GM10248 (cell line): ENCODE measurements around the gene LPGAT1.

ENCODE experiments used
- CTCF ChIA-PET: fragments of 300-600 bp; sonication (Branson Sonifier 250); formaldehyde crosslinking; extraction: SDS; loops from one replicate; lab custom pipeline; 2021; ENCODE audit warnings: antibody characterized with exemption; lab: Yijun Ruan, JAX
- POLR2A ChIA-PET: fragments of 350-650 bp; sonication (Branson Sonifier 250); formaldehyde crosslinking; extraction: SDS; loops from one replicate; lab custom pipeline; 2020; ENCODE audit warnings: antibody characterized with exemption; lab: Yijun Ruan, JAX
- DNase-seq: peaks from one replicate; pipeline ENCODE4 v3.0.0; 2012; ENCODE audit errors: extremely low spot score
- TF ChIP-seq, protein P1 (sequence below): IDR thresholded peaks from 2 replicates; pipeline ENCODE4 v1.5.1; 2012; ENCODE audit warnings: mild to moderate bottlenecking, low read depth; ENCODE audit errors: extremely low read depth, missing control alignments, control extremely low read depth

Gene LPGAT1

DNA sequence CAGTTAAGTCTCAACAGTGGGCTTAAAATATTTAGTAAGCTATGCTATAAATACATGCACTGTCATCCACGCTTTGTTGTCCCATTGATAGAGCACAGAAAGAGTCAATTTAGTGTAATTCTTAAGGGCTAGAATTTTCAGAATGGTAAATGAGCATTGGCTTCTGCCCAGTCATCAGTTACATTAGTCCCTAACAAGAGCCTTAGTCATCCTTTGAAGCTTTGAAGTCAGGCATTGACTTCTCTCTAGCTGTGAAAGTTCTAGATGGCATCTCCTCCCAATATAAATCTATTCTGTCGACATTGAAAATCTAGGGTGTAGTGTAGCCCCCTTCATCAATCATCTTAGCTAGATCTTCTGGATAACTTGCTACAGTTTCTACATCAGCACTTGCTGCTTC is 12.0 kb upstream of the LPGAT1 start:
- POLR2A ChIA-PET: no interaction called here
- DNase-seq: no peak
- TF ChIP-seq, protein P1, sequence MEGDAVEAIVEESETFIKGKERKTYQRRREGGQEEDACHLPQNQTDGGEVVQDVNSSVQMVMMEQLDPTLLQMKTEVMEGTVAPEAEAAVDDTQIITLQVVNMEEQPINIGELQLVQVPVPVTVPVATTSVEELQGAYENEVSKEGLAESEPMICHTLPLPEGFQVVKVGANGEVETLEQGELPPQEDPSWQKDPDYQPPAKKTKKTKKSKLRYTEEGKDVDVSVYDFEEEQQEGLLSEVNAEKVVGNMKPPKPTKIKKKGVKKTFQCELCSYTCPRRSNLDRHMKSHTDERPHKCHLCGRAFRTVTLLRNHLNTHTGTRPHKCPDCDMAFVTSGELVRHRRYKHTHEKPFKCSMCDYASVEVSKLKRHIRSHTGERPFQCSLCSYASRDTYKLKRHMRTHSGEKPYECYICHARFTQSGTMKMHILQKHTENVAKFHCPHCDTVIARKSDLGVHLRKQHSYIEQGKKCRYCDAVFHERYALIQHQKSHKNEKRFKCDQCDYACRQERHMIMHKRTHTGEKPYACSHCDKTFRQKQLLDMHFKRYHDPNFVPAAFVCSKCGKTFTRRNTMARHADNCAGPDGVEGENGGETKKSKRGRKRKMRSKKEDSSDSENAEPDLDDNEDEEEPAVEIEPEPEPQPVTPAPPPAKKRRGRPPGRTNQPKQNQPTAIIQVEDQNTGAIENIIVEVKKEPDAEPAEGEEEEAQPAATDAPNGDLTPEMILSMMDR: no peak
- CTCF ChIA-PET: interaction anchor here (0.7 to 1.5 kb wide), 7 partner anchors 8 to 144 kb away, joined by 3 to 4 read pairs (median 3); no protein-coding TSS in a partner anchor

DNA sequence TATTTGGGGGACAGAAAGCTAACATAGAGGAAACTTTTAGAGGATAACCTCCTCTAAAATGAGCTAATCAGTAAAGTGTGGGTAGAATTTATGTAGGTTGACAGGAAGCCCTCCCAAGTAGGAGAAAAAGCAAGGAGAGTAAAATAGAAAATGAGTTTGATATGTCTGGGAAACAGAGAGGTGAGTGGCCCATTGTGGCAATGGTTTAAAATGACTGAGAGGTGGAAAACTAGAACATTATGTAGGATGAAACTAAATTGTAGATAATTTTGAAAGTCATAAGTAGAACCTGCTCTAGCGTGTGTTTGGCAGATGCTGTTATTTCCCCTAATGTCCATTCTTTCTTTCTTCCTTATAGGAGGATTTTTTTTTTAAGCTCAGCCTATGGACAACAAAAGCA is 8.5 kb upstream of the LPGAT1 start:
- ChIA-PET POLR2A (no interaction called here), CTCF (interaction anchor here (1.0 to 1.7 kb wide), 3 partner anchors 27 to 140 kb away, joined by 3 to 7 read pairs (median 3); no protein-coding TSS in a partner anchor)
- TF ChIP-seq, protein P1: no peak
- no peak for DNase-seq

DNA sequence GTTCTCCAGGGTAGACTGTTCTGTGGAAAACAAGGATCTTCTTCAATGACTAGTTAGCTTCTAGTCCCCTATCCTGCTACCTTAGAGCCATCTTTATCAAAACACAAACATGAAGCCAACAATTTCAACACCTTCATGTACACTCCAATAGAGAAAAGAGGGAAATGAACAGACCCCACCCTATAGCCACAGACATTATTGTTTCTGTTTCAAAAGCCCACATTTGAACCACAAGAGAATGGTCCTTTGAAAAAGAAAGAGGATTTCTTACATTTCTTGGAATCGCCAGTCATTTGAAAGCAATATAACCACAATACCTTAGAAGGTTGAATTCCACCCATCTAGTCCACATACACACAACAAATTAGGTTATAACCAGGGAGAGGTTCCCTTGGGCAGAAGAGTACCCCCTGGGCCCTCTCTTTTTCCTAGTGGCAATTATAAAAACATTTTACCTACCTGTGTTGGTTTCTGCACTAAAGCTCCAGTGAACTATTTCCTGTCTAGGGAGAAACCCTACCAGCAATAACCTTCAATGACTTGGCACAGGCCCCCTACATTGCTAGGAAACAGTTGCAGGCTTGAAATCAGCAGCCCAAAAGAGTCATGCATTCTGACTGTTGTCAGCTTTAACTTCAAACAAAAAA is 2.7 kb upstream of the LPGAT1 start:
- CTCF ChIA-PET: interaction anchor here (0.7 to 1.5 kb wide), 2 partner anchors 9 to 51 kb away, joined by 3 to 4 read pairs; no protein-coding TSS in a partner anchor
- TF ChIP-seq, protein P1: no peak
- no peak for DNase-seq
- POLR2A ChIA-PET: no interaction called here

DNA sequence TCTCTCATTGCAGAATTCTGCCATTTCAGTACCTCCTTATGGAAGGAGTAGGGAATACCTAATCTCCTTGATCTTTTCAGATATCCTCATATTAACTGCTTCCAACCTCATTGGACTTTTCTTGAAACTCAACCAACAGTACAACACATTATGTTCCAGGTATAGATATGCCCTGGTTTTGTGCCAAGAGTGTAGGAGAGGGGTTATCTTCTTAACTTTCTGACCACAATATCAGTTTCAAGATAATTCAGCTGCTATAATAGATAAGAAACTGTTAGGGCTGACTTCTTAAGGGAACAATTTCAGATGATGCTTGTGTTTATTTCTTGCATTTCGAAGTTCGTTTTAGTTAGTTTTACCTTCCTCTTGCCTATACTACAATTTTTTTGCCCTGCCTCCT is 2.1 kb upstream of the LPGAT1 start:
- DNase-seq: no peak
- TF ChIP-seq, protein P1: no peak
- ChIA-PET POLR2A (no interaction called here), CTCF (no interaction called here)

DNA sequence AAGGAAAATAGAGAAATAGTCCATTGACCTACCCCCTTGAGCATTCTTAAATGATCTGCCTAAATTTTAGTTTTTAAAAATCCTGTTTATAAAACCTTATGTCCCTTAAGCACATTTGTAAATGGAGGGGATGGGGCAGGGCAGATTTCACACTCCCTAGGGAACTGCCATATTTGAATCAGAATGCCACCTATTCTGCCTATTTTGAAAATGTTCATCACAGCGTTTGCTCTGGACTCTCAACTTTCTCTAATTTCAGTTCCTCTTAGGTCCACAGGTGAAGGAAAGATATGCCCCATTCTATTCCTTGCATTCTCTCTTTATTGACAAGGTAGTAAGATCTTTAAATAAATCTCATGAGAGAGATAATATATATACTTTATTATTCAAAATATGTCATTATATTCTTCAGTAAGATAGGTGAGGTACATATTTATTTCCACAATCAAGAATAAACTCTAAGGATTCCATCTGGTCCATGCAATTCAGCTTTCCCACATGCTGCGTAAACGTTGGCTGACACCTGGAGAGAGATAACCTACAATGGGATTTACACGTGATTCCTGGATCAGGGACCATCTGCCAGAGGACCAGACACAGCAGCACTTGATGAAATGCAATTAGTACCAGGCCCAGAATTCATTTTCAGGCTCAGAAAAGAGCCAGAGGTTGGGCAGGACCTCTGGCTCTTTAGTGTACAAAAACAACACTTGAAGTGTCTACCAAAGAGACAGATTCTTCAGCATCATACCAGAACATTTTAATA is 1.2 kb upstream of the LPGAT1 start:
- DNase-seq: no peak
- TF ChIP-seq, protein P1: no peak
- CTCF ChIA-PET: interaction anchor here (0.7 to 1.0 kb wide), 2 partner anchors 10 to 18 kb away, joined by 3 to 4 read pairs; no protein-coding TSS in a partner anchor
- POLR2A ChIA-PET: no interaction called here

DNA sequence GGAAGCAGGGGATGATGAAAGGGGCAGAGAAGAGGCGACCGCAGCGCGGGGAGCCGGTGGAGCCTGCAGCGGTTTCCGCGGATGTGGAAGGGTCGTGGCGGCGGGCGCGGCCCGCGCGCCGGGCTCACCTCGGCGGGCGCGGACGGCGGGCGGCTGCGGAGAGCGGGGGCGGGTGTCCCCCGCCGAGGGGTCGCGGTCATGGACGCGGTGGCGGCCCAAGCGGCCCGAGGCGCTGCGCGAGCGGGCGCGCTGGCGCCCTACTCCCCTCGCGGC is 572 bp downstream of the LPGAT1 start:
- TF ChIP-seq, protein P1: no peak
- CTCF ChIA-PET: interaction anchor here (1.2 kb wide), 1 partner anchor 8 kb away, joined by 3 read pairs; no protein-coding TSS in a partner anchor
- DNase-seq: no peak
- POLR2A ChIA-PET: interaction anchor here (1.0 kb wide), 1 partner anchor 9 kb away, joined by 3 read pairs; no protein-coding TSS in a partner anchor
